K562 (cell line): ENCODE measurements around the gene IMPDH2. TPM values are rescaled to one million over a fixed set of nuclear protein-coding genes. Genes with fewer than 3 reads are reported as not detected.

ENCODE experiments used
- ATAC-seq: fragments of 200-7000 bp; cut with Tn5 transposase; 3 replicates; pipeline ENCODE4 v1.9.1; 2020; ENCODE audit warnings: moderate library complexity
- BruUV-seq: library from RNA; stranded (reverse); fragments of 400-500 nt; replicated peaks from 2 replicates; lab custom pipeline; 2021; lab: Mats Ljungman, UMichigan
- CTCF ChIA-PET: fragments of 300-600 bp; formaldehyde crosslinking; extraction: SDS; loops from one replicate; lab custom pipeline; 2021; ENCODE audit warnings: low intra/inter-chr PET ratio; lab: Yijun Ruan, JAX
- POLR2A ChIA-PET: fragments of 300-600, 350-650 bp; sonication (Branson Sonifier 250); formaldehyde crosslinking; extraction: SDS; loops from one replicate; lab custom pipeline; 2021; ENCODE audit warnings: antibody characterized with exemption, inconsistent platforms; lab: Yijun Ruan, JAX
- DNase-seq, 4 experiments: peaks; one replicate each; pipeline versions ENCODE4 v3.0.0 to v3.0.0-alpha.2; 2011 to 2018; ENCODE audit warnings: low spot score in 3 of 4, mixed read lengths in 3 of 4; ENCODE audit errors: extremely low read depth in 1 of 4
- FAIRE-seq: peaks from 2 replicates; lab custom pipeline; 2011; peaks lifted over from hg19 to GRCh38; lab: Jason Lieb, UNC
- H2AFZ ChIP-seq: 2 replicates; pipeline ENCODE4 v1.6.0; 2011; ENCODE audit warnings: low read depth, low read length, control low read depth, inconsistent platforms
- H3K27ac ChIP-seq: fragments of 200-600 bp; 3 replicates; pipeline ENCODE4 v1.8.0; 2011; ENCODE audit warnings: low read depth, mild to moderate bottlenecking, control low read depth, inconsistent platforms, low read length, moderate library complexity, mixed read lengths; ENCODE audit errors: extremely low read depth
- H3K27me3 ChIP-seq, 2 experiments: fragments of 300-600 bp in 1 of 2; 2 replicates in 1 of 2; 3 replicates in 1 of 2; pipeline versions ENCODE4 v1.6.0 to v1.8.0; 2011; ENCODE audit warnings: inconsistent platforms in 2 of 2, low read length in 2 of 2, mild to moderate bottlenecking in 1 of 2, mixed read lengths in 1 of 2, moderate library complexity in 1 of 2; ENCODE audit not compliant: control insufficient read depth in 2 of 2, insufficient read depth in 2 of 2
- H3K36me3 ChIP-seq: fragments of 300-600 bp; 3 replicates; pipeline ENCODE4 v1.8.0; 2011; ENCODE audit warnings: mild to moderate bottlenecking, low read length, inconsistent platforms; ENCODE audit not compliant: control insufficient read depth, insufficient read depth
- H3K4me1 ChIP-seq, 2 experiments: fragments of 200-600 bp in 1 of 2; replicated peaks in 1 of 2; 2 replicates in 1 of 2; 3 replicates in 1 of 2; pipeline versions ENCODE4 v1.5.1 to v1.8.0; 2011; ENCODE audit warnings: inconsistent platforms in 2 of 2, low read length in 2 of 2, mild to moderate bottlenecking in 1 of 2, mixed read lengths in 1 of 2, moderate library complexity in 1 of 2; ENCODE audit not compliant: control insufficient read depth in 2 of 2, insufficient read depth in 2 of 2
- H3K4me2 ChIP-seq: 2 replicates; pipeline ENCODE4 v1.6.1; 2011; ENCODE audit warnings: low read length, control low read depth, inconsistent platforms, mixed read lengths; ENCODE audit not compliant: insufficient read depth
- H3K4me3 ChIP-seq: fragments of 200-600 bp; sonication (generic), shearing (Covaris generic); 2 replicates; pipeline ENCODE4 v1.5.1; 2016; ENCODE audit warnings: control low read depth, inconsistent platforms
- H3K79me2 ChIP-seq: fragments of 200-600 bp; 3 replicates; pipeline ENCODE4 v1.8.0; 2011; ENCODE audit warnings: low read length, inconsistent platforms; ENCODE audit not compliant: control insufficient read depth, insufficient read depth
- H3K9ac ChIP-seq, 2 experiments: 2 replicates each; pipeline versions ENCODE4 v1.6.0 to v1.6.1; 2011; ENCODE audit warnings: low read depth in 2 of 2, low read length in 2 of 2, control low read depth in 1 of 2, inconsistent platforms in 1 of 2, mild to moderate bottlenecking in 1 of 2, mixed read lengths in 1 of 2; ENCODE audit not compliant: insufficient read depth in 1 of 2
- H3K9me1 ChIP-seq: one replicate; pipeline ENCODE4 v1.6.0; 2011; ENCODE audit warnings: inconsistent platforms, mild to moderate bottlenecking, low read length, moderate library complexity; ENCODE audit not compliant: control insufficient read depth, insufficient read depth
- H3K9me3 ChIP-seq: replicated peaks from 2 replicates; pipeline ENCODE4 v1.5.1; 2011; ENCODE audit warnings: low read depth, low read length, inconsistent platforms; ENCODE audit not compliant: control insufficient read depth, insufficient read depth
- H4K20me1 ChIP-seq: replicated peaks from 2 replicates; pipeline ENCODE4 v1.6.1; 2011; ENCODE audit warnings: low read length, inconsistent platforms, mixed read lengths; ENCODE audit not compliant: control insufficient read depth, insufficient read depth
- NR4A1 ChIP-seq, 2 experiments: fragments of 250-450 bp in 1 of 2; fragments of 450-650 bp in 1 of 2; sonication (Bioruptor Pico) in 1 of 2; IDR thresholded peaks; 2 replicates each; pipeline versions ENCODE4 v1.4.0 to v1.6.1; 2016 to 2020; ENCODE audit warnings: mild to moderate bottlenecking in 2 of 2, missing compliant biosample characterization in 1 of 2, missing genetic modification characterization in 1 of 2, moderate library complexity in 1 of 2
- POLR2A ChIP-seq: fragments of 450-650 bp; conservative IDR thresholded peaks from 2 replicates; pipeline ENCODE4 v1.6.1; 2016
- POLR2G ChIP-seq: fragments of 200-400 bp; formaldehyde crosslinking; IDR thresholded peaks from 2 replicates; pipeline ENCODE4 v1.6.1; 2017; ENCODE audit warnings: low read depth, mild to moderate bottlenecking, antibody characterized with exemption, low read length, moderate library complexity
- WGBS: fragments of 100-300 bp; shearing (Covaris generic); methylation state at CpG from one replicate; pipeline ENCODE4 v1.1.6; 2016; ENCODE audit warnings: low coverage, mixed read lengths; ENCODE audit not compliant: insufficient coverage; ENCODE audit errors: missing lambda C conversion rate; 5-methylcytosine and 5-hydroxymethylcytosine counted together
- in situ Hi-C: fragments of 300-500 bp; cut with MboI; formaldehyde crosslinking; loops from 4 replicates; pipeline ENCODE4 v1.15.0; 2018; ENCODE audit warnings: inconsistent platforms, mixed read lengths
- intact Hi-C: fragments of 100-400 bp; cut with micrococcal nuclease; formaldehyde crosslinking; loops from 2 replicates; pipeline ENCODE4 v1.14.2; 2022
- polyA plus RNA-seq, 8 experiments: library from polyadenylated mRNA; depleted of rRNA in 4 of 8; stranded (reverse) in 5 of 8; unstranded in 3 of 8; fragments of >200 nt; fragmentation: Nextera tagmentation in 2 of 8; fragmentation: Illumina TruSeq in 1 of 8; extraction: Ambion mirVana in 2 of 8; extraction: Trizol in 1 of 8; gene quantifications; 2 replicates each; pipeline versions ENCODE4 v1.2.1 to v1.2.3, GENCODE V29; 2011 to 2014; ENCODE audit warnings: inconsistent platforms in 1 of 8, missing spikeins in 1 of 8
- total RNA-seq, 7 experiments: library from RNA; depleted of rRNA in 6 of 7; stranded (reverse); fragments of >200 nt in 6 of 7; fragmentation: Illumina TruSeq in 2 of 7; extraction: Trizol in 2 of 7; gene quantifications; 2 replicates each; pipeline versions ENCODE4 v1.2.1 to v1.2.3, GENCODE V29; 2011 to 2021; ENCODE audit warnings: low replicate concordance in 1 of 7
- TF ChIP-seq, protein P1 (sequence below), 2 experiments: IDR thresholded peaks; 2 replicates each; pipeline ENCODE4 v1.6.1; 2011; ENCODE audit warnings: borderline replicate concordance in 1 of 2, control low read depth in 1 of 2, low read depth in 1 of 2, low read length in 1 of 2, mild to moderate bottlenecking in 1 of 2, mixed read lengths in 1 of 2, moderate library complexity in 1 of 2; ENCODE audit not compliant: insufficient read depth in 1 of 2, insufficient read length in 1 of 2, poor library complexity in 1 of 2, severe bottlenecking in 1 of 2; ENCODE audit errors: extremely low read depth in 1 of 2

Gene IMPDH2
- total and polyA plus RNA-seq, 9 of the 15 experiments (the other 6 are each of a cell fraction or from before 2014, with no cell fraction given) = 318 to 507 (median 366) TPM

DNA sequence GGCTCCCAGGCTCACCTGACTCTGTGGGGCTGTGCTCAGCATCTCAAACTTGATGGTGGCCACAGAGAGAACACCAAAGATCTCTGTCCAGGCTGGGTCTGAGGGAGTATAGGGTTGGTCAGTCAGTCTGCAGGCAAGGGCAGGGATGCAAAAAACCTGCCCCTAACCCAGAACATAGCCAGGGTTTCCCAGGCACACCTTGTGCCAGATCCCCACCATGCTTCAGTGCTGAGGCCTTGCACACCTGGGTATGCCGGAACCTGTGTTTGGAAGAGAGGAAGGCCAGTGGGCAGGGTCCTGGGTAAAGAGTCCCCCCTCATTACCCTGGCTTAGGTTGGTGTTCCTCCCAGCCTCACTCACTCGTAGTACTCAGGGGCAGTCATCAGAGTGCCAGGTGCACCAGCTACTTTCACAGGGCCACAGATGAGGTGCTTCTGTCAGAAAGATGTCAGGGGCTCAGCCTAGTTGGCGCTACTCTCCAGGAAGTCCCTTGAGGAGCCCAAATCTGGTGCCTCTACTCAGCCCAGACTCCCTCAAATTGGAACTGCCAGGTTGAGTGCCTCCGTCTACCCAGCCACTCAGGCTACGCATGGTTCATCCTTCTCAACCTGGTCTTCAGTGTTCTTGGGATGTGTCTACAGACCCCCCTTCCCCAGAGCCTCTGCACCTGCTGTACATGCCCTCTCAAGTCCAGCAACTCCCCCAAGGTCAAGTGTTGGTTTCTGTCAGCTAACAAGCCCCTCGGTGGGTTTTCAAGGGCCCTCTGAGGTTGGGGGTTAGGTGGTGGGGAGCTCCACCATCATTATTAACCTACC, 12.6 kb downstream of the IMPDH2 start:
- Histone ChIP-seq H3K4me1 (peaks cover 8 to 46% of the 10 kb centered on the region in 2 experiments; a peak in 4 of 5 replicates), H3K4me2 (peak overlapping the region; percentile 92), H4K20me1 (peaks cover 20% of the 10 kb centered on the region; the same call in 1 of the 2 replicates), H3K79me2 (peaks cover 54% of the 10 kb centered on the region), H3K27me3 (no peaks in the 10 kb centered on the region), H3K4me3 (no peak overlapping the region), H3K9ac (peak overlapping the region; percentile 50 to 53; a peak in 3 of 4 replicates), H3K9me1 (peaks cover 8% of the 10 kb centered on the region), H3K36me3 (peaks cover 49% of the 10 kb centered on the region; the same call in 2 of the 3 replicates), H2AFZ (no peak overlapping the region), H3K27ac (no peak overlapping the region), H3K9me3 (no peaks in the 10 kb centered on the region)
- intact Hi-C loops (no loop called here), in situ Hi-C loops (no loop called here)
- DNase-seq (no peak), FAIRE-seq (no peak), ATAC-seq (no peak)
- POLR2A ChIA-PET = interaction anchor here (0.8 to 8.4 kb wide), 4 partner anchors 9 to 154 kb away, joined by 3 to 104 read pairs (median 5); partner anchors contain the start of genes IMPDH2 and WDR6
- TF ChIP-seq, protein P1, sequence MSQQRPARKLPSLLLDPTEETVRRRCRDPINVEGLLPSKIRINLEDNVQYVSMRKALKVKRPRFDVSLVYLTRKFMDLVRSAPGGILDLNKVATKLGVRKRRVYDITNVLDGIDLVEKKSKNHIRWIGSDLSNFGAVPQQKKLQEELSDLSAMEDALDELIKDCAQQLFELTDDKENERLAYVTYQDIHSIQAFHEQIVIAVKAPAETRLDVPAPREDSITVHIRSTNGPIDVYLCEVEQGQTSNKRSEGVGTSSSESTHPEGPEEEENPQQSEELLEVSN (IDR thresholded peaks at IDR 0.05; ENCODE audit: borderline replicate concordance in 1 of 2, extremely low read depth in 1 of 2, insufficient read depth in 1 of 2, insufficient read length in 1 of 2, low read depth in 1 of 2, low read length in 1 of 2, poor library complexity in 1 of 2, severe bottlenecking in 1 of 2) = no peak
- no peak for TF ChIP-seq NR4A1 (CRISPR knock-in tag; IDR thresholded peaks at IDR 0.05)
- TF ChIP-seq NR4A1 (tag; IDR thresholded peaks at IDR 0.05) = no peak
- peak; percentile 42 for TF ChIP-seq POLR2A
- TF ChIP-seq POLR2G = peak; percentile 43; the same call in 1 of the 2 replicates
- CTCF ChIA-PET = no interaction called here
- BruUV-seq = no TSS peak
- 71% methylated on average over 6 of the region's 6 CpGs for WGBS
